ENCODE measurements around the gene AKT3. TPM values are rescaled to one million over a fixed set of nuclear protein-coding genes. Genes with fewer than 3 reads are reported as not detected.

AKT3 gene
- total RNA-seq, 1 experiment from 2014 or later: 31.9 TPM

DNA sequence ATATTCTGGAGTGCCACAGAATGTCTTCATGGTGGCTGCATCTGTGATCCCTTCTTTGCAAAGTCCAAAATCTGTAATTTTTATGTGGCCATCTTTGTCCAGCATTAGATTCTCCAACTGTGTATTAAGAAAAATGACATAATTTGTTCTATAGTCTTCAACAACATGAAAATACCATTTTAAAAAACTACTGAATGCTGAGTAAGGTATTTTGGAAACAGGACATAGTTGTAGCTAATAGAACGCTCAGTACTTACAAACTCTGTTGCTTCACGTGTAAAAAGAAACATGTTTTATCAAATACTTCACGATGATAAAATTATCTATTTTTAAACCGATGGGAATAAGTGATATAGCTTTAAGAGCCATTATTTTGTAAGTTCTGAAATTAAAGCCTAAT lies 286.3 kb downstream of the AKT3 start:
- CTCF ChIA-PET: no interaction called here
- no TSS peak for BruUV-seq (replicated peaks)
- Mint-ChIP-seq H3K27me3 (ENCODE audit: insufficient read depth, unreplicated experiment) (no peaks in the 10 kb centered on the region), H3K4me3 (ENCODE audit: unreplicated experiment) (no peak overlapping the region), H3K36me3 (ENCODE audit: insufficient read depth, unreplicated experiment) (peaks cover 5% of the 10 kb centered on the region), H3K4me1 (ENCODE audit: insufficient read depth, unreplicated experiment) (peaks cover 6% of the 10 kb centered on the region), H3K9me3 (ENCODE audit: unreplicated experiment) (peaks cover 10% of the 10 kb centered on the region), H3K27ac (ENCODE audit: low read depth, unreplicated experiment) (no peak overlapping the region)
- intact Hi-C loops (cut with micrococcal nuclease): no loop called here
- no peak for TF ChIP-seq CTCF (IDR thresholded peaks at IDR 0.05; ENCODE audit: unreplicated experiment)
- POLR2A ChIA-PET: interaction anchor here (0.7 to 1.2 kb wide), 3 partner anchors 20 to 153 kb away, joined by 3 read pairs; no protein-coding TSS in a partner anchor
- DNase-seq (ENCODE audit: unreplicated experiment): no peak

DNA sequence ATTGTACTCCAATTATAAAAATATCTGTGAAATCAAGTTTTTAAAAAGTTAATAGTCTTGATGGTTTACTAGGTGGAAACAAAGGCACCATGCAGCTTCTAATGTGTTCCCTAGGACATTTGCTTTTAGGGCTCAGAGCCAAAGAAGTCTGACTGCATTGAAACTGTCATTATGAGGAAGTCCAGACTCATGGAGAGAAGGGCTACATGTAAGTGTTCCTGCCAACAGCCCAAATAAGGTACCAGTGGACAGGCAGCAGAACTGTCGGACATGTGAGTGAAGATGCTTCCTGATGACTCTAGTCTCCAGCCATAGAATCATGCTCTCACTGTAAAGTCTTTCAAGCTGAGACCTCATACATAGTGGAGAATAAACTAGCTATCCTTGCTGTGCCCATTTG lies 287.6 kb downstream of the AKT3 start:
- DNase-seq (ENCODE audit: unreplicated experiment): no peak
- intact Hi-C loops (cut with micrococcal nuclease): no loop called here
- Mint-ChIP-seq H3K4me3 (ENCODE audit: unreplicated experiment) (no peak overlapping the region), H3K9me3 (ENCODE audit: unreplicated experiment) (peaks cover 10% of the 10 kb centered on the region), H3K36me3 (ENCODE audit: insufficient read depth, unreplicated experiment) (peaks cover 5% of the 10 kb centered on the region), H3K27me3 (ENCODE audit: insufficient read depth, unreplicated experiment) (no peaks in the 10 kb centered on the region), H3K27ac (ENCODE audit: low read depth, unreplicated experiment) (no peak overlapping the region), H3K4me1 (ENCODE audit: insufficient read depth, unreplicated experiment) (no peaks in the 10 kb centered on the region)
- POLR2A ChIA-PET: interaction anchor here (0.6 kb wide), 2 partner anchors 487 to 1572 kb away, joined by 3 read pairs; no protein-coding TSS in a partner anchor
- BruUV-seq (replicated peaks): no TSS peak
- CTCF ChIA-PET: interaction anchor here (0.7 kb wide), 1 partner anchor 13 kb away, joined by 3 read pairs; no protein-coding TSS in a partner anchor
- no peak for TF ChIP-seq CTCF (IDR thresholded peaks at IDR 0.05; ENCODE audit: unreplicated experiment)

- no TSS peak for BruUV-seq (replicated peaks)
- TF ChIP-seq CTCF (IDR thresholded peaks at IDR 0.05; ENCODE audit: unreplicated experiment): no peak
- Mint-ChIP-seq H3K27me3 (ENCODE audit: insufficient read depth, unreplicated experiment) (no peaks in the 10 kb centered on the region), H3K4me3 (ENCODE audit: unreplicated experiment) (no peak overlapping the region), H3K27ac (ENCODE audit: low read depth, unreplicated experiment) (no peak overlapping the region), H3K4me1 (ENCODE audit: insufficient read depth, unreplicated experiment) (no peaks in the 10 kb centered on the region), H3K9me3 (ENCODE audit: unreplicated experiment) (peaks cover 10% of the 10 kb centered on the region), H3K36me3 (ENCODE audit: insufficient read depth, unreplicated experiment) (peaks cover 5% of the 10 kb centered on the region)
- POLR2A ChIA-PET: interaction anchor here (0.6 kb wide), 1 partner anchor 488 kb away, joined by 3 read pairs; no protein-coding TSS in a partner anchor
- CTCF ChIA-PET: interaction anchor here (0.7 kb wide), 2 partner anchors 12 to 108 kb away, joined by 3 read pairs; no protein-coding TSS in a partner anchor
- intact Hi-C loops (cut with micrococcal nuclease): no loop called here
- DNase-seq (ENCODE audit: unreplicated experiment): no peak
Observed at GRCh38 chr1:243561588-243562319, 288.3 kb downstream of the AKT3 start.

- CTCF ChIA-PET: interaction anchor here (0.7 kb wide), 1 partner anchor 18 kb away, joined by 3 read pairs; no protein-coding TSS in a partner anchor
- TF ChIP-seq CTCF (IDR thresholded peaks at IDR 0.05; ENCODE audit: unreplicated experiment): no peak
- H3K4me1 Mint-ChIP-seq (ENCODE audit: insufficient read depth, unreplicated experiment): no peaks in the 10 kb centered on the region
- POLR2A ChIA-PET: interaction anchor here (1.0 kb wide), 1 partner anchor 9 kb away, joined by 5 read pairs; no protein-coding TSS in a partner anchor
- intact Hi-C loops (cut with micrococcal nuclease): no loop called here
- no TSS peak for BruUV-seq (replicated peaks)
- peaks cover 5% of the 10 kb centered on the region for H3K36me3 Mint-ChIP-seq (ENCODE audit: insufficient read depth, unreplicated experiment)
- H3K4me3 Mint-ChIP-seq (ENCODE audit: unreplicated experiment): no peak overlapping the region
- peaks cover 10% of the 10 kb centered on the region for H3K9me3 Mint-ChIP-seq (ENCODE audit: unreplicated experiment)
- DNase-seq (ENCODE audit: unreplicated experiment): peak; percentile 34
- no peaks in the 10 kb centered on the region for H3K27me3 Mint-ChIP-seq (ENCODE audit: insufficient read depth, unreplicated experiment)
- no peak overlapping the region for H3K27ac Mint-ChIP-seq (ENCODE audit: low read depth, unreplicated experiment)
Observed at GRCh38 chr1:243559575-243560162, 290.4 kb downstream of the AKT3 start.

Data from MCF 10A (cell line).